ENCODE data around the gene PLAGL1.

The PLAGL1 gene

GRCh38 chr6:144008120-144008811, at the start of gene PLAGL1:
TSS of gene PLAGL1 (minus strand) at chr6:144008259. CDS start at chr6:143948136, 60,123 bp downstream.
- TF ChIP-seq GATA2 (IDR thresholded peaks at IDR 0.05; ENCODE audit: low read depth, low read length) (no peak), GATA3 (IDR thresholded peaks at IDR 0.05; ENCODE audit: low read depth, low read length) (no peak)

GRCh38 chr6:144055121-144055931, 47.3 kb upstream of the PLAGL1 start:
- TF ChIP-seq GATA3 (IDR thresholded peaks at IDR 0.05; ENCODE audit: low read depth, low read length) = no peak
- no peak for TF ChIP-seq GATA2 (IDR thresholded peaks at IDR 0.05; ENCODE audit: low read depth, low read length)

- TF ChIP-seq GATA3 (IDR thresholded peaks at IDR 0.05; ENCODE audit: low read depth, low read length) (no peak), GATA2 (IDR thresholded peaks at IDR 0.05; ENCODE audit: low read depth, low read length) (no peak)
These were observed 45.5 kb upstream of the PLAGL1 start for GRCh38 chr6:144053601-144054000.

- TF ChIP-seq GATA3 (IDR thresholded peaks at IDR 0.05; ENCODE audit: low read depth, low read length) = no peak
- no peak for TF ChIP-seq GATA2 (IDR thresholded peaks at IDR 0.05; ENCODE audit: low read depth, low read length)
These were observed 44.4 kb upstream of the PLAGL1 start for GRCh38 chr6:144052488-144052887.

- TF ChIP-seq GATA3 (IDR thresholded peaks at IDR 0.05; ENCODE audit: low read depth, low read length) (no peak), GATA2 (IDR thresholded peaks at IDR 0.05; ENCODE audit: low read depth, low read length) (no peak)
These were observed 41.3 kb upstream of the PLAGL1 start for GRCh38 chr6:144049386-144049785.

GRCh38 chr6:144047688-144048087, 39.6 kb upstream of the PLAGL1 start:
- TF ChIP-seq GATA3 (IDR thresholded peaks at IDR 0.05; ENCODE audit: low read depth, low read length) (no peak), GATA2 (IDR thresholded peaks at IDR 0.05; ENCODE audit: low read depth, low read length) (no peak)

GRCh38 chr6:144036835-144037195, 28.8 kb upstream of the PLAGL1 start:
- TF ChIP-seq GATA3 (IDR thresholded peaks at IDR 0.05; ENCODE audit: low read depth, low read length) = no peak
- no peak for TF ChIP-seq GATA2 (IDR thresholded peaks at IDR 0.05; ENCODE audit: low read depth, low read length)

- TF ChIP-seq GATA3 (IDR thresholded peaks at IDR 0.05; ENCODE audit: low read depth, low read length) = no peak
- no peak for TF ChIP-seq GATA2 (IDR thresholded peaks at IDR 0.05; ENCODE audit: low read depth, low read length)
These were observed 28.2 kb upstream of the PLAGL1 start for GRCh38 chr6:144036064-144036834.

GRCh38 chr6:144035416-144035815, 27.4 kb upstream of the PLAGL1 start:
- no peak for TF ChIP-seq GATA3 (IDR thresholded peaks at IDR 0.05; ENCODE audit: low read depth, low read length)
- TF ChIP-seq GATA2 (IDR thresholded peaks at IDR 0.05; ENCODE audit: low read depth, low read length) = no peak

- TF ChIP-seq GATA3 (IDR thresholded peaks at IDR 0.05; ENCODE audit: low read depth, low read length) (no peak), GATA2 (IDR thresholded peaks at IDR 0.05; ENCODE audit: low read depth, low read length) (no peak)
These were observed 26.0 kb upstream of the PLAGL1 start for GRCh38 chr6:144033816-144034735.

GRCh38 chr6:144029452-144029851, 21.4 kb upstream of the PLAGL1 start:
- TF ChIP-seq GATA2 (IDR thresholded peaks at IDR 0.05; ENCODE audit: low read depth, low read length) (no peak), GATA3 (IDR thresholded peaks at IDR 0.05; ENCODE audit: low read depth, low read length) (no peak)

GRCh38 chr6:144027932-144028587, 20.0 kb upstream of the PLAGL1 start:
- TF ChIP-seq GATA2 (IDR thresholded peaks at IDR 0.05; ENCODE audit: low read depth, low read length) (no peak), GATA3 (IDR thresholded peaks at IDR 0.05; ENCODE audit: low read depth, low read length) (no peak)

GRCh38 chr6:144023216-144023615, 15.2 kb upstream of the PLAGL1 start:
- no peak for TF ChIP-seq GATA2 (IDR thresholded peaks at IDR 0.05; ENCODE audit: low read depth, low read length)
- TF ChIP-seq GATA3 (IDR thresholded peaks at IDR 0.05; ENCODE audit: low read depth, low read length) = no peak
